Keratinocyte (primary cell): ENCODE results near the gene HELZ2. TPM values are rescaled to one million over a fixed set of nuclear protein-coding genes. Genes with fewer than 3 reads are reported as not detected.

Source experiments
- DNase-seq: peaks from one replicate; pipeline ENCODE4 v3.0.0-alpha.2; 2011; ENCODE audit warnings: low read depth, missing footprints, low spot score
- FAIRE-seq: peaks from 2 replicates; lab custom pipeline; 2011; peaks lifted over from hg19 to GRCh38; lab: Jason Lieb, UNC
- H2AFZ ChIP-seq: 2 replicates; pipeline ENCODE4 v1.6.0; 2012; ENCODE audit warnings: low read length, control low read depth, inconsistent platforms; ENCODE audit not compliant: control insufficient read depth
- H3K27ac ChIP-seq: 2 replicates; pipeline ENCODE4 v1.5.1; 2011; ENCODE audit warnings: low read length; ENCODE audit not compliant: control insufficient read depth, insufficient read depth
- H3K27me3 ChIP-seq: 3 replicates; pipeline ENCODE4 v1.6.0; 2011; ENCODE audit warnings: low read length; ENCODE audit not compliant: control insufficient read depth, insufficient read depth; ENCODE audit errors: extremely low read depth
- H3K36me3 ChIP-seq, 2 experiments: 2 replicates in 1 of 2; 3 replicates in 1 of 2; pipeline ENCODE4 v1.5.1; 2011; ENCODE audit warnings: low read length in 2 of 2, mild to moderate bottlenecking in 1 of 2; ENCODE audit not compliant: control insufficient read depth in 2 of 2, insufficient read depth in 2 of 2; ENCODE audit errors: extremely low read depth in 1 of 2
- H3K4me1 ChIP-seq: 3 replicates; pipeline ENCODE4 v1.5.1; 2011; ENCODE audit warnings: low read length; ENCODE audit not compliant: control insufficient read depth, insufficient read depth; ENCODE audit errors: extremely low read depth
- H3K4me2 ChIP-seq: 3 replicates; pipeline ENCODE4 v1.6.0; 2011; ENCODE audit warnings: low read depth, low read length; ENCODE audit not compliant: control insufficient read depth, insufficient read depth; ENCODE audit errors: extremely low read depth
- H3K4me3 ChIP-seq, 3 experiments: fragments of 200-600 bp in 1 of 3; sonication (generic) in 1 of 3; 2 replicates in 2 of 3; 3 replicates in 1 of 3; pipeline ENCODE4 v1.5.1; 2011 to 2016; ENCODE audit warnings: low read length in 3 of 3, mild to moderate bottlenecking in 3 of 3, control low read depth in 2 of 3, inconsistent platforms in 1 of 3, low read depth in 1 of 3, mixed read lengths in 1 of 3, mixed run types in 1 of 3, moderate library complexity in 1 of 3; ENCODE audit not compliant: control insufficient read depth in 2 of 3, insufficient read depth in 2 of 3; ENCODE audit errors: extremely low read depth in 1 of 3
- H3K79me2 ChIP-seq: 2 replicates; pipeline ENCODE4 v1.6.0; 2012; ENCODE audit warnings: low read length; ENCODE audit not compliant: control insufficient read depth, insufficient read depth
- H3K9ac ChIP-seq: 3 replicates; pipeline ENCODE4 v1.6.0; 2011; ENCODE audit warnings: low read length; ENCODE audit not compliant: control insufficient read depth, insufficient read depth; ENCODE audit errors: extremely low read depth
- H3K9me1 ChIP-seq: 3 replicates; pipeline ENCODE4 v1.6.0; 2011; ENCODE audit warnings: low read length; ENCODE audit not compliant: control insufficient read depth, insufficient read depth; ENCODE audit errors: extremely low read depth
- H3K9me3 ChIP-seq: 2 replicates; pipeline ENCODE4 v1.5.1; 2012; ENCODE audit warnings: low read depth, low read length; ENCODE audit not compliant: control insufficient read depth
- H4K20me1 ChIP-seq: 3 replicates; pipeline ENCODE4 v1.6.0; 2011; ENCODE audit warnings: low read length; ENCODE audit not compliant: control insufficient read depth, insufficient read depth; ENCODE audit errors: extremely low read depth
- CTCF ChIP-seq, 3 experiments: IDR thresholded peaks in 1 of 3; conservative IDR thresholded peaks in 1 of 3; optimal IDR thresholded peaks in 1 of 3; 2 replicates in 2 of 3; 3 replicates in 1 of 3; pipeline versions ENCODE3 to v1.5.1; 2011; ENCODE audit warnings: low read length in 3 of 3, mild to moderate bottlenecking in 3 of 3, moderate library complexity in 2 of 3, control low read depth in 1 of 3, inconsistent platforms in 1 of 3; ENCODE audit not compliant: insufficient read depth in 2 of 3; ENCODE audit errors: extremely low read depth in 1 of 3
- EZH2 ChIP-seq: IDR thresholded peaks from one replicate; pipeline ENCODE4 v1.6.1; 2012; ENCODE audit warnings: inconsistent platforms, mild to moderate bottlenecking, low read length, moderate library complexity
- dilution Hi-C: fragments of 300-500 bp; cut with MboI; formaldehyde crosslinking; loops from one replicate; pipeline ENCODE4 v1.7.0; 2020; ENCODE audit warnings: low sequenced_read_pairs; ENCODE audit not compliant: extremely low pct_ligation_motif_present
- polyA plus RNA-seq, 5 experiments: library from polyadenylated mRNA; depleted of rRNA in 3 of 5; stranded (reverse) in 3 of 5; stranded (forward) in 1 of 5; unstranded in 1 of 5; fragments of >200 nt; gene quantifications; 1 replicate in 1 of 5; 2 replicates in 3 of 5; 3 replicates in 1 of 5; pipeline versions ENCODE4 v1.2.1 to v1.2.3, GENCODE V29; 2011 to 2012; ENCODE audit warnings: missing spikeins in 2 of 5, low read depth in 1 of 5, low replicate concordance in 1 of 5

HELZ2 gene
- polyA plus RNA-seq, 1 donor (not counting 4 experiments of a cell fraction or from before 2014, with no cell fraction given) = 14.8 TPM

- no peak for FAIRE-seq
- H4K20me1 ChIP-seq = peaks cover 4% of the 10 kb centered on the region
- TF ChIP-seq EZH2 = no peak
- no peak for TF ChIP-seq CTCF (optimal IDR thresholded peaks at IDR 0.05 in 1 of 3, IDR thresholded peaks at IDR 0.05 in 1 of 3, conservative IDR thresholded peaks at IDR 0.05 in 1 of 3; ENCODE audit: extremely low read depth in 1 of 3, insufficient read depth in 2 of 3, low read length in 3 of 3)
- no peak for DNase-seq
- H3K36me3 ChIP-seq = peaks cover 28 to 45% of the 10 kb centered on the region in 2 experiments
- H3K79me2 ChIP-seq = peaks cover 10% of the 10 kb centered on the region
- no peaks in the 10 kb centered on the region for H3K27me3 ChIP-seq
- no peak overlapping the region for H3K9ac ChIP-seq
- no peak overlapping the region for H2AFZ ChIP-seq
- H3K9me1 ChIP-seq = no peaks in the 10 kb centered on the region
- no peak overlapping the region for H3K27ac ChIP-seq
- no peaks in the 10 kb centered on the region for H3K9me3 ChIP-seq
- no peak overlapping the region for H3K4me2 ChIP-seq
- dilution Hi-C loops = no loop called here
- H3K4me3 ChIP-seq = no peak overlapping the region
- H3K4me1 ChIP-seq = no peaks in the 10 kb centered on the region
Observed at GRCh38 chr20:63562461-63563224, 11.4 kb downstream of the HELZ2 start.

GRCh38 chr20:63561624-63562396, 12.2 kb downstream of the HELZ2 start:
- Histone ChIP-seq H3K4me1 (no peaks in the 10 kb centered on the region), H3K36me3 (peaks cover 28 to 41% of the 10 kb centered on the region in 2 experiments), H3K27ac (no peak overlapping the region), H2AFZ (no peak overlapping the region), H3K79me2 (peaks cover 8% of the 10 kb centered on the region), H4K20me1 (peaks cover 4% of the 10 kb centered on the region), H3K9me1 (no peaks in the 10 kb centered on the region), H3K27me3 (no peaks in the 10 kb centered on the region), H3K9ac (no peak overlapping the region), H3K4me2 (no peak overlapping the region), H3K4me3 (no peak overlapping the region), H3K9me3 (no peaks in the 10 kb centered on the region)
- dilution Hi-C loops = no loop called here
- DNase-seq (no peak), FAIRE-seq (no peak)
- TF ChIP-seq CTCF (optimal IDR thresholded peaks at IDR 0.05 in 1 of 3, IDR thresholded peaks at IDR 0.05 in 1 of 3, conservative IDR thresholded peaks at IDR 0.05 in 1 of 3; ENCODE audit: extremely low read depth in 1 of 3, insufficient read depth in 2 of 3, low read length in 3 of 3) = no peak
- no peak for TF ChIP-seq EZH2
